ENCODE measurements around the gene ABCB7.
A peak's percentile ranks its signal among the peaks of the same experiment; 100 is the strongest.

ABCB7 gene

GRCh38 chrX:75086731-75087195 is 69.3 kb downstream of the ABCB7 start:
- TF ChIP-seq CTCF (IDR thresholded peaks at IDR 0.05; ENCODE audit: low read length, missing control alignments), result no peak
- H3K4me3 ChIP-seq (replicated peaks; ENCODE audit: low read depth, low read length), result no peak overlapping the region
- DNase-seq (ENCODE audit: low read depth), result peak; percentile 57

- no peak for TF ChIP-seq CTCF (IDR thresholded peaks at IDR 0.05; ENCODE audit: low read length, missing control alignments)
- H3K4me3 ChIP-seq (replicated peaks; ENCODE audit: low read depth, low read length), result no peak overlapping the region
- no peak for DNase-seq (ENCODE audit: low read depth)
These were observed 71.3 kb downstream of the ABCB7 start for GRCh38 chrX:75084757-75085156.

- no peak for TF ChIP-seq CTCF (IDR thresholded peaks at IDR 0.05; ENCODE audit: low read length, missing control alignments)
- H3K4me3 ChIP-seq (replicated peaks; ENCODE audit: low read depth, low read length), result no peak overlapping the region
- DNase-seq (ENCODE audit: low read depth), result no peak
These were observed 79.7 kb downstream of the ABCB7 start for GRCh38 chrX:75076429-75076828.

- no peak for DNase-seq (ENCODE audit: low read depth)
- TF ChIP-seq CTCF (IDR thresholded peaks at IDR 0.05; ENCODE audit: low read length, missing control alignments), result no peak
- no peak overlapping the region for H3K4me3 ChIP-seq (replicated peaks; ENCODE audit: low read depth, low read length)
These were observed 81.6 kb downstream of the ABCB7 start for GRCh38 chrX:75074475-75074874.

- TF ChIP-seq CTCF (IDR thresholded peaks at IDR 0.05; ENCODE audit: low read length, missing control alignments), result no peak
- no peak for DNase-seq (ENCODE audit: low read depth)
- no peak overlapping the region for H3K4me3 ChIP-seq (replicated peaks; ENCODE audit: low read depth, low read length)
These were observed 84.7 kb downstream of the ABCB7 start for GRCh38 chrX:75071334-75071733.

- no peak for TF ChIP-seq CTCF (IDR thresholded peaks at IDR 0.05; ENCODE audit: low read length, missing control alignments)
- no peak overlapping the region for H3K4me3 ChIP-seq (replicated peaks; ENCODE audit: low read depth, low read length)
- DNase-seq (ENCODE audit: low read depth), result peak; percentile 7
These were observed 88.2 kb downstream of the ABCB7 start for GRCh38 chrX:75067931-75068330.

- TF ChIP-seq CTCF (IDR thresholded peaks at IDR 0.05; ENCODE audit: low read length, missing control alignments), result no peak
- DNase-seq (ENCODE audit: low read depth), result no peak
- no peak overlapping the region for H3K4me3 ChIP-seq (replicated peaks; ENCODE audit: low read depth, low read length)
These were observed 94.4 kb downstream of the ABCB7 start for GRCh38 chrX:75061701-75062100.

All from fibroblast of pulmonary artery (primary cell).